GM12892 (cell line): ENCODE results near the gene ESPL1.

Experiments
- POLR2A ChIP-seq: IDR thresholded peaks from 2 replicates; pipeline ENCODE4 v1.6.1; 2011; ENCODE audit warnings: low read depth, low read length, control low read depth
- POLR2AphosphoS5 ChIP-seq: IDR thresholded peaks from 2 replicates; pipeline ENCODE4 v1.6.1; 2011; ENCODE audit warnings: low read depth, low read length, control low read depth

- TF ChIP-seq POLR2A: no peak
- TF ChIP-seq POLR2AphosphoS5: no peak
These were observed 22.8 kb upstream of the ESPL1 start for GRCh38 chr12:53245286-53245685.
